ENCODE data around the gene DHPS. TPM values are rescaled to one million over a fixed set of nuclear protein-coding genes. Genes with fewer than 3 reads are reported as not detected.

The DHPS gene
- polyA plus RNA-seq, 1 experiment = 59.1 TPM

GRCh38 chr19:12705654-12706331, 24.1 kb upstream of the DHPS start:
- no peak for TF ChIP-seq CTCF (IDR thresholded peaks at IDR 0.05; ENCODE audit: low read depth, low read length)
- POLR2A ChIA-PET = no interaction called here
- CTCF ChIA-PET = interaction anchor here (1.1 kb wide), 1 partner anchor 52 kb away, joined by 3 read pairs; no protein-coding TSS in a partner anchor
- H3K27ac ChIP-seq (ENCODE audit: low read depth, low read length) = no peak overlapping the region
- H3K27me3 ChIP-seq (ENCODE audit: control insufficient read depth, insufficient read depth, low read length) = no peaks in the 10 kb centered on the region
- H3K9me3 ChIP-seq (ENCODE audit: control insufficient read depth, insufficient read depth, low read length) = no peaks in the 10 kb centered on the region; the same call in 1 of the 2 replicates
- no peak for DNase-seq (ENCODE audit: low read depth, low spot score)
- no peak overlapping the region for H3K4me3 ChIP-seq (ENCODE audit: low read depth, low read length)

- CTCF ChIA-PET = no interaction called here
Measured at GRCh38 chr19:12705169-12705568, 23.5 kb upstream of the DHPS start.

GRCh38 chr19:12703046-12703445, 21.4 kb upstream of the DHPS start:
- no peaks in the 10 kb centered on the region for H3K27me3 ChIP-seq (ENCODE audit: control insufficient read depth, insufficient read depth, low read length)
- ChIA-PET POLR2A (no interaction called here), CTCF (no interaction called here)
- no peak overlapping the region for H3K27ac ChIP-seq (ENCODE audit: low read depth, low read length)
- H3K4me3 ChIP-seq (ENCODE audit: low read depth, low read length) = no peak overlapping the region
- TF ChIP-seq CTCF (IDR thresholded peaks at IDR 0.05; ENCODE audit: low read depth, low read length) = no peak
- H3K9me3 ChIP-seq (ENCODE audit: control insufficient read depth, insufficient read depth, low read length) = no peaks in the 10 kb centered on the region; the same call in 1 of the 2 replicates
- DNase-seq (ENCODE audit: low read depth, low spot score) = no peak

More at GRCh38 chr19:12705169-12705568, 23.5 kb upstream of the DHPS start:
- Histone ChIP-seq H3K27ac (ENCODE audit: low read depth, low read length) (no peak overlapping the region), H3K4me3 (ENCODE audit: low read depth, low read length) (no peak overlapping the region), H3K9me3 (ENCODE audit: control insufficient read depth, insufficient read depth, low read length) (no peaks in the 10 kb centered on the region; the same call in 1 of the 2 replicates), H3K27me3 (ENCODE audit: control insufficient read depth, insufficient read depth, low read length) (no peaks in the 10 kb centered on the region)
- no peak for TF ChIP-seq CTCF (IDR thresholded peaks at IDR 0.05; ENCODE audit: low read depth, low read length)
- POLR2A ChIA-PET = no interaction called here
- DNase-seq (ENCODE audit: low read depth, low spot score) = no peak

GRCh38 chr19:12701596-12702282, 20.1 kb upstream of the DHPS start:
- no peak for DNase-seq (ENCODE audit: low read depth, low spot score)
- POLR2A ChIA-PET = no interaction called here
- H3K4me3 ChIP-seq (ENCODE audit: low read depth, low read length) = no peak overlapping the region

More at GRCh38 chr19:12701596-12702282, 20.1 kb upstream of the DHPS start:
- Histone ChIP-seq H3K27me3 (ENCODE audit: control insufficient read depth, insufficient read depth, low read length) (no peaks in the 10 kb centered on the region), H3K9me3 (ENCODE audit: control insufficient read depth, insufficient read depth, low read length) (no peaks in the 10 kb centered on the region; the same call in 1 of the 2 replicates), H3K27ac (ENCODE audit: low read depth, low read length) (no peak overlapping the region)
- CTCF ChIA-PET = no interaction called here
- TF ChIP-seq CTCF (IDR thresholded peaks at IDR 0.05; ENCODE audit: low read depth, low read length) = no peak
